B cell (primary cell): ENCODE data around the gene MOGAT1.
"Not testable (repeated sequence)": the region's sequence is repeated elsewhere in the genome, so short reads cannot be mapped to it uniquely, and the experiment has no call there.

ENCODE experiments used
- EZH2 ChIP-seq: IDR thresholded peaks from 2 replicates; pipeline ENCODE4 v1.6.1; 2012; ENCODE audit warnings: borderline replicate concordance, low read depth, mild to moderate bottlenecking, moderate library complexity, low read length; ENCODE audit not compliant: insufficient read depth, poor library complexity, severe bottlenecking
- TF ChIP-seq, protein P1 (sequence below): fragments of 200-600 bp; IDR thresholded peaks from one replicate; pipeline ENCODE4 v1.8.0; 2022; ENCODE audit warnings: antibody characterized with exemption, mild to moderate bottlenecking

DNA sequence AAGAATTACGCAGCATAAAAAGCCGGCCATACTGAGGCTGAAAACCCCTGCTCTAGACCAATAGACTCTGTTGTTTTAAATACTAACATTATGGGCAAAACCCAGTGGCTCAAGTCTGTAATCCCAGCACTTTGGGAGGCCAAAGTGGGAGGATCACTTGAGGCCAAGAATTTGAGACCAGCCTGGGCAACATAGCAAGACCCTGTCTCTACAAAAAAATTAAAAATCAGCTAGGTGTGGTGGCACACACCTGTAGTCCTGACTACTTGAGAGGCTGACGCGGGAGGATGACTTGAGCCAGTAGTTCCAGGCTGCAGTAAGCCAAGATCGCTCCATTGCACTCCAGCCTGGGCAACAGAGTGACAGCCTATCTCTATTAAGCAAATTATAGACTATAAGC, 84.1 kb downstream of the MOGAT1 start:
- TF ChIP-seq, protein P1, sequence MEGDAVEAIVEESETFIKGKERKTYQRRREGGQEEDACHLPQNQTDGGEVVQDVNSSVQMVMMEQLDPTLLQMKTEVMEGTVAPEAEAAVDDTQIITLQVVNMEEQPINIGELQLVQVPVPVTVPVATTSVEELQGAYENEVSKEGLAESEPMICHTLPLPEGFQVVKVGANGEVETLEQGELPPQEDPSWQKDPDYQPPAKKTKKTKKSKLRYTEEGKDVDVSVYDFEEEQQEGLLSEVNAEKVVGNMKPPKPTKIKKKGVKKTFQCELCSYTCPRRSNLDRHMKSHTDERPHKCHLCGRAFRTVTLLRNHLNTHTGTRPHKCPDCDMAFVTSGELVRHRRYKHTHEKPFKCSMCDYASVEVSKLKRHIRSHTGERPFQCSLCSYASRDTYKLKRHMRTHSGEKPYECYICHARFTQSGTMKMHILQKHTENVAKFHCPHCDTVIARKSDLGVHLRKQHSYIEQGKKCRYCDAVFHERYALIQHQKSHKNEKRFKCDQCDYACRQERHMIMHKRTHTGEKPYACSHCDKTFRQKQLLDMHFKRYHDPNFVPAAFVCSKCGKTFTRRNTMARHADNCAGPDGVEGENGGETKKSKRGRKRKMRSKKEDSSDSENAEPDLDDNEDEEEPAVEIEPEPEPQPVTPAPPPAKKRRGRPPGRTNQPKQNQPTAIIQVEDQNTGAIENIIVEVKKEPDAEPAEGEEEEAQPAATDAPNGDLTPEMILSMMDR = not testable (repeated sequence)
- TF ChIP-seq EZH2 = not testable (repeated sequence)
